Measurements from ENCODE around the gene UQCC2.

UQCC2 gene

DNA sequence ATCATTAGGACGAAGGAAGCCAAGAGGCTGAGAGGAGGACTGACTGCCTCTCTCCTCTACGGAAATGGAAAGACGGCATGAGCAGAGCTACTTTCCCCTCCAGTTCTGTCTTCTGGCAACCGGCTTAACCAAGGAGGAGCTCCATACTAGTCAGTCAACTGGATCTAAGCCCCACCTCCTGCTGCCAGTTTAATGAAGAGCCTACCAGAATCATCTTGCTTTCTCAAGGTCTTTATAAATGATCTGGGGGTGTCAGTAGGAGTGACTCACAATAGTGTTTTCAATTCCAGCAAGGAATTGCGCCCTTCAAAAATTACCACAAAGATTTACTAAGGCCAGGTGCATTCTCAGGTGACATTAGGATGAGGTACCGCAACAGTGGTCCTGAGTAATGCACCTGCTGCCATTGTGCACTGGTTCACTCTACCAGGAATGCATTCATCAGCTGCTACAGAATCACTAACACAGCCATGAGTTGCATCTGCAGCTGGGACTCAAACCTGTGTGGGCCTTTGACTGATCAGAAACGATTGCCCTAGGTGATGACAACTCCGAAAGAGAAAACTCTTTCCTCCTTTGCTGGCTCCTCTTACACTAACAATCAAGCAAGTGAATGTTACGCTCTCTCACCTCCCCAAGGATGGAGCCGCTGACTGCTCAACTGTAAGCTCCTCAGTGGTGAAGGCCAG is 2.8 kb downstream of the UQCC2 start:
- peaks cover 5 to 27% of the 10 kb centered on the region in 2 donors for H3K36me3 ChIP-seq (ENCODE audit: control insufficient read depth in 1 of 2, insufficient read depth in 2 of 2, low read length in 2 of 2)
- no peak overlapping the region for H3K4me3 ChIP-seq (ENCODE audit: low read depth in 1 of 2, low read length in 2 of 2)
- H3K9ac ChIP-seq (ENCODE audit: low read depth in 1 of 2, low read length in 2 of 2), result no peak overlapping the region
- H3K4me1 ChIP-seq (ENCODE audit: control insufficient read depth in 1 of 2, insufficient read depth in 2 of 2, low read length in 2 of 2), result peaks cover 8 to 16% of the 10 kb centered on the region in 2 donors
- H3K9me3 ChIP-seq (ENCODE audit: control insufficient read depth in 1 of 2, low read length in 2 of 2), result no peaks in the 10 kb centered on the region
- no peaks in the 10 kb centered on the region for H3K27me3 ChIP-seq (ENCODE audit: control insufficient read depth in 1 of 2, insufficient read depth in 2 of 2, low read length in 2 of 2)
- H3K27ac ChIP-seq (ENCODE audit: low read depth, low read length), result no peak overlapping the region

DNA sequence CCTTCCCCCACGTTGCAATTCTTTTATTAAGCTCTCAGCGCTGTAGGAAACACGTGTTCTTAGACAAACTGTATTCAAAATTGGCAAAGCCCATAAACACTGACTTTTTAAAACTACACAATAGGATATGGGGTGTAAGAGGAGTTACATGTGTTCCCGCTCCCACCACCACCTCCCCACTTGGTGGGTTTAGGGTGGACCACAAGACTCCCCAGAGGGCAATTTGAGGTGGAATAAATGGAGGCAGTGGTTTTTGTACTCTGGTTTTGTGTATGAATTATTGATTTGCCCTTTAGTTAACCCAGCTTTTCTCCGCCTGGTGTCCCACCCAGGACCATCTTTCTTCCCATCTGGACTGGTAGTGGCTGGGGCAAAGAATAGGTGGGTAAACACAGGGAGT is 3.7 kb downstream of the UQCC2 start:
- no peak overlapping the region for H3K27ac ChIP-seq (ENCODE audit: low read depth, low read length)

GRCh38 chr6:33705955-33706725 is 5.4 kb downstream of the UQCC2 start:
- no peaks in the 10 kb centered on the region for H3K27me3 ChIP-seq (ENCODE audit: control insufficient read depth in 1 of 2, insufficient read depth in 2 of 2, low read length in 2 of 2)
- no peak overlapping the region for H3K4me3 ChIP-seq (ENCODE audit: low read depth in 1 of 2, low read length in 2 of 2)
- peaks cover 5 to 12% of the 10 kb centered on the region in 2 donors for H3K4me1 ChIP-seq (ENCODE audit: control insufficient read depth in 1 of 2, insufficient read depth in 2 of 2, low read length in 2 of 2)
- peaks cover 5 to 27% of the 10 kb centered on the region in 2 donors for H3K36me3 ChIP-seq (ENCODE audit: control insufficient read depth in 1 of 2, insufficient read depth in 2 of 2, low read length in 2 of 2)
- no peak overlapping the region for H3K27ac ChIP-seq (ENCODE audit: low read depth, low read length)
- H3K9me3 ChIP-seq (ENCODE audit: control insufficient read depth in 1 of 2, low read length in 2 of 2), result no peaks in the 10 kb centered on the region
- no peak overlapping the region for H3K9ac ChIP-seq (ENCODE audit: low read depth in 1 of 2, low read length in 2 of 2)

More for the DNA sequence above, 3.7 kb downstream of the UQCC2 start:
- Histone ChIP-seq H3K4me3 (ENCODE audit: low read depth in 1 of 2, low read length in 2 of 2) (no peak overlapping the region), H3K9me3 (ENCODE audit: control insufficient read depth in 1 of 2, low read length in 2 of 2) (no peaks in the 10 kb centered on the region), H3K9ac (ENCODE audit: low read depth in 1 of 2, low read length in 2 of 2) (no peak overlapping the region), H3K36me3 (ENCODE audit: control insufficient read depth in 1 of 2, insufficient read depth in 2 of 2, low read length in 2 of 2) (peaks cover 5 to 27% of the 10 kb centered on the region in 2 donors), H3K4me1 (ENCODE audit: control insufficient read depth in 1 of 2, insufficient read depth in 2 of 2, low read length in 2 of 2) (peaks cover 8 to 16% of the 10 kb centered on the region in 2 donors), H3K27me3 (ENCODE audit: control insufficient read depth in 1 of 2, insufficient read depth in 2 of 2, low read length in 2 of 2) (no peaks in the 10 kb centered on the region)

- Histone ChIP-seq H3K9ac (ENCODE audit: low read depth in 1 of 2, low read length in 2 of 2) (no peak overlapping the region), H3K9me3 (ENCODE audit: control insufficient read depth in 1 of 2, low read length in 2 of 2) (no peaks in the 10 kb centered on the region), H3K27me3 (ENCODE audit: control insufficient read depth in 1 of 2, insufficient read depth in 2 of 2, low read length in 2 of 2) (no peaks in the 10 kb centered on the region), H3K4me3 (ENCODE audit: low read depth in 1 of 2, low read length in 2 of 2) (no peak overlapping the region), H3K36me3 (ENCODE audit: control insufficient read depth in 1 of 2, insufficient read depth in 2 of 2, low read length in 2 of 2) (peaks cover 5 to 27% of the 10 kb centered on the region in 2 donors), H3K4me1 (ENCODE audit: control insufficient read depth in 1 of 2, insufficient read depth in 2 of 2, low read length in 2 of 2) (peaks cover 0 to 4% of the 10 kb centered on the region in 2 donors), H3K27ac (ENCODE audit: low read depth, low read length) (no peak overlapping the region)
Measured at GRCh38 chr6:33705268-33705885, 6.1 kb downstream of the UQCC2 start.

- Histone ChIP-seq H3K9ac (ENCODE audit: low read depth in 1 of 2, low read length in 2 of 2) (no peak overlapping the region), H3K4me1 (ENCODE audit: control insufficient read depth in 1 of 2, insufficient read depth in 2 of 2, low read length in 2 of 2) (no peaks in the 10 kb centered on the region), H3K27ac (ENCODE audit: low read depth, low read length) (no peak overlapping the region), H3K4me3 (ENCODE audit: low read depth in 1 of 2, low read length in 2 of 2) (no peak overlapping the region), H3K9me3 (ENCODE audit: control insufficient read depth in 1 of 2, low read length in 2 of 2) (no peaks in the 10 kb centered on the region), H3K27me3 (ENCODE audit: control insufficient read depth in 1 of 2, insufficient read depth in 2 of 2, low read length in 2 of 2) (no peaks in the 10 kb centered on the region), H3K36me3 (ENCODE audit: control insufficient read depth in 1 of 2, insufficient read depth in 2 of 2, low read length in 2 of 2) (peaks cover 5 to 22% of the 10 kb centered on the region in 2 donors)
Measured at GRCh38 chr6:33704215-33705066, 7.1 kb downstream of the UQCC2 start.

DNA sequence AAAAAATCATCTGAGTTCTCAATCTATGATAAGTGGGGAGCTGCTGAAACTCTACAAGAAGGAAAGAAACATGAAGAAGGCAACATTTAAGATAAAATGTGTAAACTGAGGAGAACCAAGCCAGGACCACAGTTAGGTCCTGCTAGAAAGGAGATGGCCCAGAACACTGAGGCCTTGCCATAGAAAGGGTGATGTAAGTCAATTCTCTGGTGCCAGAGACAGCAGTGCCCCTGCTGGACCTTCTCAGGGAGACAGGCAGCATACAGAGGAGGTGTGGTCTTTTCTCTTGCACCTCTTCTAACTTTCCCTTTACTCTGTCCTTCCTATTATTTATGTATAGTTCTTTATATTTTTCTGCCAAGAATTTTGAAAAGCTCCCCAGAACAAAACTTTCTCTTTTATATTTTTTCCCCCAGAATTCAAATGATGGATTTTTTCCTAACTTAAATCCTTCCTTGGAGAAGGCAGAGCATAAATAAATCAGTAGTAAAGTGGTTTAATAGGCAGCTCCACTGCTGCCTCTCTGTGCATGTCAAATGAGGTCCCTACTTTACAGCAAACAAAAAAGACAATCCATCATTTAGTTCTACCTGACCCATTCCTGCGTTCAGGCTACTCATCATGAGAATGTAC is 9.0 kb downstream of the UQCC2 start:
- Histone ChIP-seq H3K4me1 (ENCODE audit: control insufficient read depth in 1 of 2, insufficient read depth in 2 of 2, low read length in 2 of 2) (no peaks in the 10 kb centered on the region), H3K4me3 (ENCODE audit: low read depth in 1 of 2, low read length in 2 of 2) (no peak overlapping the region), H3K27ac (ENCODE audit: low read depth, low read length) (no peak overlapping the region), H3K36me3 (ENCODE audit: control insufficient read depth in 1 of 2, insufficient read depth in 2 of 2, low read length in 2 of 2) (peaks cover 9 to 22% of the 10 kb centered on the region in 2 donors), H3K9ac (ENCODE audit: low read depth in 1 of 2, low read length in 2 of 2) (no peak overlapping the region), H3K27me3 (ENCODE audit: control insufficient read depth in 1 of 2, insufficient read depth in 2 of 2, low read length in 2 of 2) (no peaks in the 10 kb centered on the region), H3K9me3 (ENCODE audit: control insufficient read depth in 1 of 2, low read length in 2 of 2) (no peaks in the 10 kb centered on the region)

GRCh38 chr6:33700391-33701050 is 11.0 kb downstream of the UQCC2 start:
- H3K27me3 ChIP-seq (ENCODE audit: control insufficient read depth in 1 of 2, insufficient read depth in 2 of 2, low read length in 2 of 2), result no peaks in the 10 kb centered on the region

GRCh38 chr6:33699739-33700138 is 11.8 kb downstream of the UQCC2 start:
- Histone ChIP-seq H3K9me3 (ENCODE audit: control insufficient read depth in 1 of 2, low read length in 2 of 2) (no peaks in the 10 kb centered on the region), H3K4me3 (ENCODE audit: low read depth in 1 of 2, low read length in 2 of 2) (no peak overlapping the region), H3K9ac (ENCODE audit: low read depth in 1 of 2, low read length in 2 of 2) (no peak overlapping the region), H3K4me1 (ENCODE audit: control insufficient read depth in 1 of 2, insufficient read depth in 2 of 2, low read length in 2 of 2) (peaks cover 2 to 5% of the 10 kb centered on the region in 2 donors), H3K27me3 (ENCODE audit: control insufficient read depth in 1 of 2, insufficient read depth in 2 of 2, low read length in 2 of 2) (no peaks in the 10 kb centered on the region), H3K27ac (ENCODE audit: low read depth, low read length) (no peak overlapping the region), H3K36me3 (ENCODE audit: control insufficient read depth in 1 of 2, insufficient read depth in 2 of 2, low read length in 2 of 2) (peaks cover 28 to 46% of the 10 kb centered on the region in 2 donors)

More at GRCh38 chr6:33700391-33701050, 11.0 kb downstream of the UQCC2 start:
- H3K9me3 ChIP-seq (ENCODE audit: control insufficient read depth in 1 of 2, low read length in 2 of 2), result no peaks in the 10 kb centered on the region
- no peak overlapping the region for H3K27ac ChIP-seq (ENCODE audit: low read depth, low read length)
- peaks cover 23 to 38% of the 10 kb centered on the region in 2 donors for H3K36me3 ChIP-seq (ENCODE audit: control insufficient read depth in 1 of 2, insufficient read depth in 2 of 2, low read length in 2 of 2)
- peaks cover 0 to 5% of the 10 kb centered on the region in 2 donors for H3K4me1 ChIP-seq (ENCODE audit: control insufficient read depth in 1 of 2, insufficient read depth in 2 of 2, low read length in 2 of 2)
- H3K4me3 ChIP-seq (ENCODE audit: low read depth in 1 of 2, low read length in 2 of 2), result no peak overlapping the region
- peak overlapping the region in 1 of 2 donors; percentile 29 for H3K9ac ChIP-seq (ENCODE audit: low read depth in 1 of 2, low read length in 2 of 2)

- H3K27me3 ChIP-seq (ENCODE audit: control insufficient read depth in 1 of 2, insufficient read depth in 2 of 2, low read length in 2 of 2), result no peaks in the 10 kb centered on the region
- peaks cover 5 to 8% of the 10 kb centered on the region in 2 donors for H3K4me1 ChIP-seq (ENCODE audit: control insufficient read depth in 1 of 2, insufficient read depth in 2 of 2, low read length in 2 of 2)
- no peak overlapping the region for H3K4me3 ChIP-seq (ENCODE audit: low read depth in 1 of 2, low read length in 2 of 2)
- H3K9ac ChIP-seq (ENCODE audit: low read depth in 1 of 2, low read length in 2 of 2), result no peak overlapping the region
- H3K27ac ChIP-seq (ENCODE audit: low read depth, low read length), result no peak overlapping the region
- H3K9me3 ChIP-seq (ENCODE audit: control insufficient read depth in 1 of 2, low read length in 2 of 2), result no peaks in the 10 kb centered on the region
- peaks cover 29 to 51% of the 10 kb centered on the region in 2 donors for H3K36me3 ChIP-seq (ENCODE audit: control insufficient read depth in 1 of 2, insufficient read depth in 2 of 2, low read length in 2 of 2)
Measured at GRCh38 chr6:33699131-33699530, 12.4 kb downstream of the UQCC2 start.

Measured in duodenal mucosa (tissue), 2 donors.